ENCODE results near the gene HNRNPU.

GRCh38 chr1:244835276-244836134 is 28.8 kb downstream of the HNRNPU start, which contains the start of gene COX20:
- TF ChIP-seq POLR2A (IDR thresholded peaks at IDR 0.05) (peak; percentile 43 to 64), CTCF (IDR thresholded peaks at IDR 0.05) (peak in 2 of 4 experiments; percentile 14 to 32), EP300 (IDR thresholded peaks at IDR 0.05) (no peak)
